Esophagus muscularis mucosa (tissue), 4 donors: Measurements from ENCODE around the gene S100A2. TPM values are rescaled to one million over a fixed set of nuclear protein-coding genes. Genes with fewer than 3 reads are reported as not detected.
A peak's percentile ranks its signal among the peaks of the same experiment; 100 is the strongest.

Source experiments
- DNase-seq: peaks from one replicate; pipeline ENCODE4 v3.0.0-alpha.2; 2017; ENCODE audit errors: extremely low spot score
- H3K27ac ChIP-seq, 4 donors: fragments of 200-600 bp; sonication (generic); replicated peaks in 1 of 4; 1 replicate in 3 of 4; 2 replicates in 1 of 4; pipeline ENCODE4 v1.5.1; 2016 to 2019; ENCODE audit warnings: mild to moderate bottlenecking in 1 of 4
- H3K27me3 ChIP-seq, 4 donors: fragments of 200-600 bp; sonication (generic); one replicate each; pipeline versions ENCODE4 v1.5.1 to v1.6.0; 2016 to 2019
- H3K36me3 ChIP-seq, 4 donors: fragments of 200-600 bp; sonication (generic); one replicate each; pipeline ENCODE4 v1.5.1; 2016 to 2019
- H3K4me1 ChIP-seq, 4 donors: fragments of 200-600 bp; sonication (generic); one replicate each; pipeline ENCODE4 v1.5.1; 2016 to 2019
- H3K4me3 ChIP-seq, 4 donors: fragments of 200-600 bp; sonication (generic); 1 replicate in 2 of 4; 2 replicates in 2 of 4; pipeline ENCODE4 v1.5.1; 2016 to 2019; ENCODE audit warnings: mild to moderate bottlenecking in 4 of 4, moderate library complexity in 1 of 4
- H3K9me3 ChIP-seq, 4 donors: fragments of 200-600 bp; sonication (generic); 1 replicate in 3 of 4; 2 replicates in 1 of 4; pipeline ENCODE4 v1.5.1; 2016 to 2019
- CTCF ChIP-seq, 3 experiments: fragments of 200-600 bp in 2 of 3; fragments of 450-650 bp in 1 of 3; sonication (generic) in 2 of 3; IDR thresholded peaks; one replicate each; pipeline ENCODE4 v1.5.1; 2017 to 2019; ENCODE audit warnings: antibody characterized with exemption in 3 of 3, mild to moderate bottlenecking in 2 of 3, moderate library complexity in 1 of 3
- EP300 ChIP-seq: sonication (generic); formaldehyde crosslinking; IDR thresholded peaks from one replicate; pipeline ENCODE4 v1.6.1; 2017; ENCODE audit warnings: antibody characterized with exemption
- POLR2A ChIP-seq: fragments of 450-650 bp; IDR thresholded peaks from one replicate; pipeline ENCODE4 v1.6.1; 2017; ENCODE audit warnings: antibody characterized with exemption, moderate library complexity, mild to moderate bottlenecking, low read depth
- POLR2AphosphoS5 ChIP-seq, 2 donors: sonication (generic); formaldehyde crosslinking; IDR thresholded peaks; one replicate each; pipeline ENCODE4 v1.6.1; 2017; ENCODE audit warnings: antibody characterized with exemption in 2 of 2
- WGBS: methylation state at CpG from one replicate; pipeline ENCODE4 v1.1.5; 2018; 5-methylcytosine and 5-hydroxymethylcytosine counted together
- intact Hi-C: fragments of 100-400 bp; cut with DNase I; formaldehyde crosslinking; loops from one replicate; pipeline ENCODE4 v1.15.1; 2023
- total RNA-seq, 4 donors: library from RNA; depleted of rRNA; stranded (reverse); fragments of >200 nt; gene quantifications; one replicate each; pipeline versions ENCODE4 v1.1.0 to v1.2.1, GENCODE V29; 2016

S100A2 gene
- total RNA-seq, 4 donors from 2014 or later: 0.34 to 0.71 TPM; not detected in 2

DNA sequence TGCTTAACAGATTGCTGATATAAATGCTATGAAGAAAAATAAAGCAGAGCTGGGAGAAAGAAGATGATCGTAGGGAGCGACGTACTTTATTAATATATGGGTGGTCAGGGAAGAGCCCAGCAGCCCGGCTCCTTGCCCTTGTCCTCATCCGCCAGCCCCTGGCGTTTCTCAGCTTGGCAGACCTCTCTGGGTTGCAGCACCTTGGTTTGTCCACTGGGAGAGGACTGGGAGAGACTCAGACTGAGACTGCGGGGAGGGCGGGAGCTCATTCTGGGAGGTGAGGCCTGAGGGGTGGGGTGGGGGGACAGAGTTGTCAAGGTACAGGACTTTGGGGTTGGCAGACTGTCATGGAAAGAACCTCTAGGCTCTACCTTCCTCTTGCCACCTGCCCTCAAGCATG, 13.3 kb downstream of the S100A2 start:
- peaks cover 38 to 58% (median 55%) of the 10 kb centered on the region in 4 donors for H3K4me1 ChIP-seq
- peak overlapping the region in 1 of 4 donors; percentile 70 for H3K27ac ChIP-seq
- H3K9me3 ChIP-seq: no peaks in the 10 kb centered on the region
- no peaks in the 10 kb centered on the region for H3K36me3 ChIP-seq
- intact Hi-C loops: no loop called here
- H3K4me3 ChIP-seq: no peak overlapping the region
- DNase-seq: no peak
- TF ChIP-seq CTCF (IDR thresholded peaks at IDR 0.05) (no peak), POLR2A (no peak), EP300 (no peak), POLR2AphosphoS5 (IDR thresholded peaks at IDR 0.05) (no peak)
- 89% methylated on average over 8 of the region's 8 CpGs for WGBS
- no peaks in the 10 kb centered on the region for H3K27me3 ChIP-seq

DNA sequence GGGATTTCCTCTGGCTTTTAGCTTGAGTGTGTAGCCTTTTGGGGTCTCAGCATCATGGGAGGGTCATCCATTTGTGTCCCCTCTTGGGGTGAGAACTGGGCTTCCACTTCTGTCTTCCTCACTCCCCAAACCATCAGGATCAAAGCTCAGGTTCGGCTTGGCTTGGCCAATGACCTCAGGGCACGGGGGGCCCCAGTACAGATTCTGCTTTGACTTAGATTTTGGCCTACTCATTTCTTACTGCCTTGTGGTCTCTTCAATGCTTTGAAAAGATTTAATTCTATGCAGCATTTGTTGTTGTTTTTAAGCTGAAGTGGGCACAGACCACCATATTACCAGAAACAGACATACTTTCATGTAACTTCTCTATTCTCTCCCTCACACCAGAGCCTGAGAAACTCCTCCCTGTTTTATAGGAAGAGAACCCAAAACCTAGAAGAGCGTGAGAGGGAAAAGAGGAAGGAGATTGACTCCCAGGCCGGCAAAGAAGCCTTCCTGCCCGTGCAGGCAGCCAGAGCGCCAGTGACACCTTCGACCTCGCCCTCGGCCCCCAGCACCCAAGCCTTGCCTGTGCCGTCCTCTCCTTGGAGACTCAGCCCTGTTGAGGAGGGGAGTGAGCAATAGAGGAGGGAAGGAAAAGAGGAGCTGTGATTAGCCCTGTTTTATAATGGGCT, 14.7 kb downstream of the S100A2 start:
- no peaks in the 10 kb centered on the region for H3K27me3 ChIP-seq
- H3K4me3 ChIP-seq: no peak overlapping the region
- H3K36me3 ChIP-seq: no peaks in the 10 kb centered on the region
- DNase-seq: no peak
- H3K4me1 ChIP-seq: peaks cover 41 to 72% (median 69%) of the 10 kb centered on the region in 4 donors
- 90% methylated on average over 10 of the region's 10 CpGs for WGBS
- no peaks in the 10 kb centered on the region for H3K9me3 ChIP-seq
- intact Hi-C loops: no loop called here
- TF ChIP-seq CTCF (IDR thresholded peaks at IDR 0.05) (no peak), POLR2AphosphoS5 (IDR thresholded peaks at IDR 0.05) (no peak), POLR2A (no peak), EP300 (no peak)
- peak overlapping the region in 3 of 4 donors; percentile 37 to 71 (median 65) for H3K27ac ChIP-seq

- Histone ChIP-seq H3K27me3 (no peaks in the 10 kb centered on the region), H3K9me3 (no peaks in the 10 kb centered on the region), H3K27ac (peak overlapping the region; percentile 37 to 71 (median 64)), H3K4me1 (peaks cover 47 to 78% (median 75%) of the 10 kb centered on the region in 4 donors), H3K4me3 (no peak overlapping the region), H3K36me3 (no peaks in the 10 kb centered on the region)
- TF ChIP-seq EP300 (no peak), POLR2A (no peak), POLR2AphosphoS5 (IDR thresholded peaks at IDR 0.05) (no peak), CTCF (IDR thresholded peaks at IDR 0.05) (no peak)
- 89% methylated on average over 4 of the region's 4 CpGs for WGBS
- no peak for DNase-seq
- intact Hi-C loops: no loop called here
These were observed 15.3 kb downstream of the S100A2 start for GRCh38 chr1:153550398-153550758.

DNA sequence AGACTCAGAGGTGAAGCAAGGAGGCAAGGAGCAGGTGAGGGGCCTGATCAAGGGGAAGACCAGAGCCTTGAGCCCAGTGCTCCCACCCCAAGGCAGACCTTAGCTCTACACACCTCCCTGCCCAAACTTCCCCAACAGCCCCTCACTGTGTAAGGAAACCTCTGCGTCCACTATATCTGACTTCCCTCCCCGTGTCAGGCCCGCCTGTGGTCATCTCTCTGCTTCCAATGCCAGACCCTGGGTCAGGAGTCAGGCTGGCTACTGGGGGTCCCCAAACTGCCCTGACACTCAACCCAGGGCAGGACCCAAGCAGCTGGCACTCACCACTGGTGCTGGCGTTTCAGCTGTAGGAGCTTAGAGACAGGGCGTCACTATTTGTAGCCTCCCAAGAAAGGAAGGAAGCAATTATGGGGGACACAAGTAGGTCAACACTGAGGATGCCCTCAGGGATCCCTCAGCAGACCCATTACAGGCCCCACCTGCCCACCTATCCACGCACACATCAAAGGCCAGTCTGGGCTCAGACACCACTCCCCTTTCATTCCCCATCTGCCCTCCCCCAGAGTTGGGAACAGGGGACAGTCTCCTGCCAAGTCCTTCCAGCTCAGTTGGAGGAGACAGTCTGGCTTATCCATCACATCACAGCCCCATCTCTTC, 15.8 kb downstream of the S100A2 start:
- Histone ChIP-seq H3K9me3 (no peaks in the 10 kb centered on the region), H3K4me3 (no peak overlapping the region), H3K27ac (peak overlapping the region; percentile 29 to 71 (median 64)), H3K4me1 (peaks cover 52 to 81% (median 79%) of the 10 kb centered on the region in 4 donors), H3K27me3 (no peaks in the 10 kb centered on the region), H3K36me3 (no peaks in the 10 kb centered on the region)
- WGBS: 86% methylated on average over 4 of the region's 6 CpGs
- intact Hi-C loops: no loop called here
- DNase-seq: no peak
- TF ChIP-seq POLR2A (no peak), POLR2AphosphoS5 (IDR thresholded peaks at IDR 0.05) (no peak), EP300 (no peak), CTCF (IDR thresholded peaks at IDR 0.05) (no peak)
